H4 (cell line): ENCODE measurements around the gene MATN1. TPM values are rescaled to one million over a fixed set of nuclear protein-coding genes. Genes with fewer than 3 reads are reported as not detected.

Source experiments
- DNase-seq: peaks from one replicate; pipeline ENCODE4 v3.0.0-alpha.2; 2015; ENCODE audit warnings: low spot score
- total RNA-seq: library from RNA; depleted of rRNA; stranded (reverse); fragments of >200 nt; shearing (Covaris generic); gene quantifications from 2 replicates; pipeline ENCODE4 v1.2.3, GENCODE V29; 2014

The MATN1 gene
- total RNA-seq, 1 experiment from 2014 or later = 0.06 TPM

- no peak for DNase-seq
Measured at GRCh38 chr1:30682396-30683275, 40.7 kb downstream of the MATN1 start.

DNA sequence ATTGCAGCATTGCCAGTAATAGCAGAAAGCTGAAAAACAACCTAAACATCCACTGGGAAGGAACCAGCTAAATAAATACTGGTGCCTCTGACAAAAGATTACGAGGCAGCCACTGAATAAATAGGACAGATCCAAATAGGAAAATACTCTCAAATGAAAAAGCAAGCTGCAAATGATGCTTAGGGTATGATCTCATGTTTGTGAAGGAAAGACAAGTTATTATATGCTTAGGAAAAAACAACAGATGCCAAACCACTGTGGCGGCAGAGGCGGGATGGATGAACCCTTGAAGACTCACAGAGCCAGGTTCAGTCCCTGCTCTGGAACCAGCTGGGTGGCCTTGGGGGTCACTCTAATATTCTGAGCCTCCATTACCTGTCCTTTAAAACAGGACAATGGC is 41.6 kb downstream of the MATN1 start:
- no peak for DNase-seq

GRCh38 chr1:30680879-30681278 is 42.5 kb downstream of the MATN1 start:
- DNase-seq = no peak

GRCh38 chr1:30680429-30680828 is 43.0 kb downstream of the MATN1 start:
- no peak for DNase-seq

DNA sequence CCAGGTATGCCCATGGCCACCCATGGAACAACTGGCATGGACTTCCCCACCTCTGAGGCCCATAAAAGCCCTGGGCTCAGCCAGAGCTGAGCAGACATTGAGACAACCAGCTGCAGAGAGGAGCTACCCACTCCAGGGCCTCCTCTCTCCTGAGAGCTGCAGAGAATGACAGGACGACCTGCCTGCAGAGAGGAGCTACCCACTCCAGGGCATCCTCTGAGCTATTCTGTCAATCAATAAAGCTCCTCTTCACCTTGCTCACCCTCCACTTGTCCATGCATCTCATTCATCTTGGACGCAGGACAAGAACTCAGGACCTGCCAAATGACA is 43.4 kb downstream of the MATN1 start:
- DNase-seq = no peak

DNA sequence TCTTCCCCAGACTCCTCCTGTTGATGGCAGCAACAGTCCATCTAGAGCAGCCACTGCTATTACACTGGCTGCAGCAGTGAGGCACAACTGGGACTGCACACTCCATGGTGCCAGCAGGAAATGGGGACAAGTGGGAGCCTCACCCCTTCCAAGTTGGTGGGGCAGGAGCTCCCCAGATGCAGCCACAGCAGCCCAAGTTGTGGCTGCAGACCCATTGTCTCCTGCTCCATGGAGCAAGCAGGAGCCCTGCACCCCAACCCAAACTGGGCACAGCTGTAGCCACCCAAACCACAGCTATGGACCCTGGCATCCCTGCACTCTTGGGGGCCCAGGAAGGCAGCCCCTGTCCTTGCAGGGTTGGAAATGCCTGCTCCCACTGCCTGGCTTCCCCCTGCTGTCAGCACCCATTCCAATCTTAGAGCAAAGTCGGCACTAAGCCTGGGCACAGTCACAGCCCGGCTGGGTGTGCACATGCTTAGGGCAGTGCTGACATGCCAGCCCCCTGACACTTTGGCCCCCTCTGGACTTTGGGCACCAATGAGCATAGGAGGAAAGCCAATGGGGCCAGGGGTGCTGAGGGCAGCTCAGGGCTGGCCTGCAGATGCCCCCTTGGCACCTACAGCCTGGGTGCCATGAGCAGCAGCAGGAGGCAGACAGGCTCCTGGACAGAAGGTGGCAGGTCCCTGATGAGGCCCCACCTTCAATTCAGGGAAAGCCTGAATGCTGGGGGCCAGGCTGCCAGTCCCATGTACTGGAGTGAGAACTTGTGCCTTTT is 44.0 kb downstream of the MATN1 start:
- DNase-seq = no peak

DNA sequence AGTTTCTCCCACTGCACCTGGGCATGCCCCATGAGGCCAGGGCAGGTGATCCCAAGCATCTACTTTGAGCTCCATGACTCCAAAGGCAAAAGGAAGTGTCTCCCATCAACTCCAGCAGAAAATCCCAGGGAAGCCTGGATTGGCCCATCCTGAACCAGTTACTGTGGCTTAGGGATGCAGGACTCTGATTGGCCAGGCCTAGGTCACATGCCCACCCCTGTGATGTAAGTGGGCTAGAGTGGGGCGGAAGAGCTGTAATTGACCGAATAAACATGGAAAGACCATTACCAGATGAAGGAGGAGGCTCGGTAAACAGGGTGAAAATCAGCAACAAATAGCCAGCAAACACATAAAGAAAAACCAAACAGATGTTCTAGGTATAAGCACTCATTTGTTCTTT is 45.2 kb downstream of the MATN1 start:
- DNase-seq = no peak

DNA sequence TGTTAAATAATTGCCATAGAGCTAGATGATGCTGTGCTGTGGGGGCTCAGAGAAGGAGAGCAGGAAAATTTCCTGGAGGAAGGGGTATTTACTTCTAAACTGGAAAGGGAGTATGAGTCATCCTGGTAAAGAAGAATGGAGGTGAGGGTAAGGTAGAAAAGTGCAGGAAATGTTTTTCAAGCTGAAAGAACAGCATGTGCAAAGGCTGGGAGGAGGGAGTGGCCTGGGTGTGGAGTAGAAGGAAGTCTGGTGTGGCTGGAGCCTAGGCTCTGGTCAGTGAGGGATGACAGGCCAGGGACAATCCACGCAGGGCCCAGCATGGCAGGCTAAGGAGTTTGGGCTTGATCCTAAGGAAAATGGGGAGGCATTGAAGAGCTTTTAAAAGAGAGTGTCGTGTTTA is 45.9 kb downstream of the MATN1 start:
- no peak for DNase-seq

- no peak for DNase-seq
Measured at GRCh38 chr1:30675761-30676160, 47.6 kb downstream of the MATN1 start.

DNA sequence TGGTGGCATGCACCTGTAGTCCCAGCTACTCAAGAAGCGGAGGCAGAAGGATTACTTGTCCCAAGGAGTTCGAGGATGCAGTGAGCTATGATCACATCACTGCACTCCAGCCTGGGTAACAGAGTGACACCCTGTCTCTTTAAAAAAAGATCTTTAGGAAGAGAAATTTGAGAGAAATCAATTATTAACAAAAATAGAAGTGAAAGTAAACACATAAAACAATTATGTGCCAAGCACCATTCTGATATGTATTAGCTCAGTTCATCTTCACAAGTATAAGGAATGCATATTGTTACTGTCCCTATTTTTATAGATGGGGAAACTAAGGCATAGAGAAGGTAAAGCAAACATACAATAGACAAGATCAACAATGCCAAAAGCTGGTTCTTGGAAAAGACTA is 48.1 kb downstream of the MATN1 start:
- no peak for DNase-seq

DNA sequence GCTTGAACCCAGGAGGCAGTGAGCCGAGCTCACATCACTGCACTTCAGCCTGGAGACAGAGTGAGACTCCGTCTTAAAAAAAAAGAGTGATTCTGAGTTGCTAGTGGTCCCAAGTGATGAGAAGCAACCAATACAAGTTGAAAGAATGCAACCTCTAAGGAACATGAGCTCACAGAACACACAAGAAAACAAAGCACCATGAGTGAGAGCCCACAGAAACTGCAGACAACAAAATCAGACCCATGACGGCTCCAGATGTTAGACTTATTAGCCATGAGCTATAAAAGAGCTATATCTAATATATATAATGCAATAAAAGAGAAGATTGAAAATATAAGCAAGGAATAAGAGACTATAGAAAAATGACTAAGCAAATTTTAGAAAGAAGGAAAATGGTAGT is 50.0 kb downstream of the MATN1 start:
- no peak for DNase-seq

- DNase-seq = no peak
Measured at GRCh38 chr1:30672661-30673060, 50.7 kb downstream of the MATN1 start.

DNA sequence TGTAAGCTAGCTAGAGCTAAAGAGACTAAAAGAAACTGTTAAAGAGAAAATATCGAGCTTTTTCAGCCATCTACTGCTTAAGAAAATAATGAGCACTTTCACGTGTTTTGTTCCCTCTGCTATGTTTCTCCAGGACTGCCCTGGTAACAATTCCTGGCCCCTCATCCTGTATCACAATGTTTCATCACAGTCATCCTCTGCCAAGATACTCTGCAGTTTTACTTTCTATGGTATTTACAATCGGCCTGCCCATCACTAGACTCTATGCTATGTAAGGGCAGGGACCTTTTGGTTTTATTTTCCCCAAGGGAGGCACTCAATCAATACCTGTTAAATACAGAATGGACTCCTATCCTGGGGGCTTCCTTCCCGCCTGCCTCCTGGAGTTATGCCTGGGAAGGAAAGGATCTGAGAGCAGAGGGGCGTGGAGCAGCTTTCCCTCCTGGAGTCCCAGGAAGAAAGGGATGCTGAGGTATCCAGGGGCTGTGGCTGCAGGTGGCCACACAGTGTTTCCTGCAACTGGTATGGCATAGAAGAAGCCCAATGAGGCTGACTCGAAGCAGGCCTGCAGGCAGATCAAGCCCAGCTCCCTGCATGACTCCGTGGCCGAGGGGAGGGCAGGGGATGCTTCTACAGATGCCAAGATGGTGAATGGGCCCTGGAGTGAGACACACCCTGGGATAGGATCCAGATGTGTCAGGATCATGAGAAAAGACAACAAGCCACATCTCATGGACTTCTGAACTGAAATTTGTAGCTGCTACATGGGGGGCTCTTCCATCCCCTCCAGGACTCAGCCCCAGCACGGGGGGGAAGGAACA is 52.9 kb downstream of the MATN1 start:
- DNase-seq = no peak

DNA sequence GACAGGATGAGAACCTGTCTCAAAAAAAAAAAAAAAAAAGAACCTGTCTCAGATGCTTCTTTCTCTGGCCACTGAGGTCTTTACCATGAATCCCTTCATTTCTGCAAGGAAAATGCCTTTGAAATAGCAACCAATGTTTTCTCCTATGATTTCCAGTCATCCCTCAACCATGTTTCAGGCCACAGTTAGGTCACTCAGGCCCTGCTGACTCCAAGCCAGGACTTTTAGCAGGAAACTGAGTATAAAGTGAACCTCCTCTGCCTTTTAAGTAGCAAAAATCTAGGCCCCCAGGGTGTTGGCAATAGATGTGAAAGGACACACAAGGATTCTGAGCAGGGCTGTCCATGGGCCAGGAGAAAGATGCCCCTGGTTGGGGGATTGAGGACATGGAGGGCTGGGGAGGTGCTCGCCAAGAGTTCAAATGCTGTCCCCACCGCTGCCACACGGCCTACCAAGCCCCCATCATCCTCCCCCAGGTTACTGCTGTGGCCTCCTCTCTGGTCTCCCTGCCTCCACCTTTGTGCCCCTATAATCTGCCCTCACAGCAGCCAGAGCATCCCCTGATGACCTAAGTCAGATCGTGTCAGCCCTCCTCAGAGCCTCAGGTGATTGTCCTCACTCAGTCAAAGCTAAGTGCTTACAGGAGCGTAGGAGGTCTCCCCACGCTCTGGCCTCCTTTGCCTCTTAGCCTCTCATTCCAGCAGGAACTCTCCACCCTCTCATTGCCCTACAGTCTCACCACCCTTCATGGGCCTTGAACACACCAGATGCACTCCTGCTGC is 54.6 kb downstream of the MATN1 start:
- no peak for DNase-seq

DNA sequence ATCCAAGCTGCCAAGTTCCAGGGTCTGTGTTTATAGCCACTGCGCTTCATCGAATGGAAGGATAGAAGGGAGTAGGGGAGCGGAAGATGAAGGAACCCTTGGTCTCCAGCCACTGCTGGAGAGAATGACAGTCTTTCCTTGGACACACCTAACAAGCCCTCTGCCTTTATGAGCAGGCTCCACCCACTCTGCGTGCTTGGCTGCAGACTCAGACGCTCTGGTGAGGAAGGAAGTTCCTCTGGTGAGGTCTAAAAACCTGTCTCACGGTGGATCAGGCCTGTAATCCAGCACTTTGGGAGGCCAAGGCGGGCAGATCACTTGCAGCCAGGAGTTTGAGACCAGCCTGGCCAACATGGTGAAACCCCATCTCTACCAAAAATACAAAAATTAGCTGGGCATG is 55.4 kb downstream of the MATN1 start:
- DNase-seq = no peak

- no peak for DNase-seq
Measured at GRCh38 chr1:30666756-30667273, 56.6 kb downstream of the MATN1 start.

DNA sequence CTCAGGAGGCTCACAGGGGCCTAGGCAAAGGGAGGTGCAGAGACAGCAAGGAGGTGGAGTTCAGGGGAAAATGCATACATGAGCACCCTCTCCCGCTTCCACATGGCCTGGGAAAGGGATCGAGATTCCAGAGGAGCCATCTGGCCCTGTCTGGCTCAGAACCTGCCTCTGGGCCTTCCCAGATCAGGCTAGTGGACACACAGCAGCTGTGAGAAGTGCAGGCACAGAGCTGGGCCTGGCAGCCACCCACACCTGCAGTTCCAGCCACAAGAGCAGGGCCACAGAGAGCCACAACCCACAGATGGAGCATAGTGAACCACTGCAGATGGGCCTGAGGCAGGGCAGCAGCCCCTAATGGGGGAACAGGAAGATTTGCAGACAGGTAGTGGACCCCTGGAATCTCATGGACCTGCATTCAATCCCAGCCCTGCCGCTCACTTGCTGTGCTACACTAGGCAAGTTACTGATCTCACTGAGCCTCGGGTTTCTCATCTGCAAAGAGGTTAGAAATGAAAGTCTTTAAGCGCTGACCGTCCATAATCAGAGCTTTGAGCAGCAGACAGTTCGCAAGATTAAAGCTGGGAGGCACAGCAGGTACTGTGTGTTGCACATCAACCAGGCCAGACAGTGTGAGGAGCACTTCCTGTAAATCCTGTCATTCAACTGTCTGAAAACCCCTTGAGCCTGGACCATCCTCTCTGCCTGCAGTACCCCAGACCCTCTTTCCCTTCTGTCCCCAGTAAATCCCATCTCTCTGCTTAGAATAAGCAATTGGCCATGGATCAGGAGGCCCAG is 58.0 kb downstream of the MATN1 start:
- no peak for DNase-seq

DNA sequence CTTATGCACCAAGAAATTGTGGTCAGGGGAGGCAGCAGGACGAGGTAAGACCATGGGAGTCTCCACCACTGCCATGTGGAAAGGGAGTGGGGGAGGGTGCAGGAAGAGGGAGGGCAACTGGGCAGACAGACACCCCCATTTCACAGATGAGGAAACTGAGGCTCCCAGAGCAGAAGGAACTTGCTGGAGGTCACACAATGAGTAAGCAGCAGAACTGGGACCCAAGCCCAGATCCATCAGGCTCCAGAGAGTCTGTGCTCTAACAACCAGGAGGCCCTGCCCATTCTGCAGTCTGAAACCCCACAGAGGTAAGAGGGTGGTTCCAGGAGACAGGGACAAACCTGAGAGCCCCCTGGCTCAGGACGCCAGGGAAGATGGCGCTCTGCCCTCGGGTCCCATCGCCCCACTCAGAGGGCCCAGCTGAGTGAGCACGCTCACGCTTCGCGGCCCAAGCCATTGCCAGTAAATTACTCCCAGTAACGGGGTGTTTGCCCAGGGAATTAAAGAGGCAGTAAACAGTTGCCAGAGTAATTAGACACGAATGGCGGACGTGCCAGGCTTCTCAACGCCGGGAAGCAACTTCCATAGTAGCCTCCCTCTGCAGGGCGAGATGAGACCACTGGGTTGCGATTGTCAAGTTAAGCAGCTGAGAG is 59.2 kb downstream of the MATN1 start:
- no peak for DNase-seq

GRCh38 chr1:30663596-30664091 is 59.7 kb downstream of the MATN1 start:
- DNase-seq = no peak
